Colonic mucosa (tissue), 4 donors: ENCODE data around the gene KIAA1549. TPM values are rescaled to one million over a fixed set of nuclear protein-coding genes. Genes with fewer than 3 reads are reported as not detected.
A peak's percentile ranks its signal among the peaks of the same experiment; 100 is the strongest.

Experiments used
- DNase-seq: peaks from one replicate; pipeline ENCODE4 v3.0.0-alpha.2; 2020
- H3K27ac ChIP-seq: fragments of 200-600 bp; one replicate; pipeline ENCODE4 v1.8.0; 2021
- H3K27me3 ChIP-seq: fragments of 200-600 bp; one replicate; pipeline ENCODE4 v1.8.0; 2021
- H3K36me3 ChIP-seq: fragments of 200-600 bp; one replicate; pipeline ENCODE4 v1.8.0; 2021
- H3K4me1 ChIP-seq: fragments of 200-600 bp; one replicate; pipeline ENCODE4 v1.8.0; 2021; ENCODE audit warnings: mild to moderate bottlenecking
- H3K4me3 ChIP-seq: fragments of 200-600 bp; one replicate; pipeline ENCODE4 v1.8.0; 2021
- H3K9ac ChIP-seq, 2 donors: one replicate each; pipeline ENCODE4 v1.7.0; 2013; ENCODE audit warnings: control low read depth in 2 of 2, low read depth in 2 of 2, low read length in 2 of 2
- H3K9me3 ChIP-seq: fragments of 200-600 bp; one replicate; pipeline ENCODE4 v1.8.0; 2021
- CTCF ChIP-seq: fragments of 200-600 bp; IDR thresholded peaks from one replicate; pipeline ENCODE4 v1.8.0; 2022; ENCODE audit warnings: antibody characterized with exemption, mild to moderate bottlenecking
- intact Hi-C: fragments of 100-400 bp; cut with DNase I; formaldehyde crosslinking; loops from one replicate; pipeline ENCODE4 v1.14.1; 2022
- total RNA-seq, 2 donors: library from RNA; stranded (reverse); fragmentation: NEBNext Ultra II Directional in 1 of 2; extraction: Animal tissue kit (Norgen Biotek cat#: 25700) in 1 of 2; gene quantifications; one replicate each; pipeline ENCODE4 v1.2.1, GENCODE V29; 2021
- donor health status: healthy.
- donor health status: DM: no; HTN: no; CAD: no.
- donor health status: DM: no; HTN: no; CAD: no.

Gene KIAA1549
- total RNA-seq, 2 donors from 2014 or later: 2.9 to 3.5 TPM

GRCh38 chr7:138992052-138992531, 10.9 kb upstream of the KIAA1549 start:
- Histone ChIP-seq H3K4me3 (no peak overlapping the region), H3K4me1 (no peaks in the 10 kb centered on the region), H3K9ac (no peak overlapping the region), H3K27ac (no peak overlapping the region), H3K9me3 (no peaks in the 10 kb centered on the region), H3K36me3 (no peaks in the 10 kb centered on the region), H3K27me3 (no peaks in the 10 kb centered on the region)
- no peak for DNase-seq
- TF ChIP-seq CTCF: no peak
- intact Hi-C loops: no loop called here

GRCh38 chr7:138987686-138988085, 6.5 kb upstream of the KIAA1549 start:
- DNase-seq: no peak

GRCh38 chr7:138982204-138982623, 1.0 kb upstream of the KIAA1549 start:
- H3K36me3 ChIP-seq: no peaks in the 10 kb centered on the region
- no peak overlapping the region for H3K27ac ChIP-seq
- H3K27me3 ChIP-seq: no peaks in the 10 kb centered on the region
- H3K4me1 ChIP-seq: no peaks in the 10 kb centered on the region
- TF ChIP-seq CTCF: no peak
- peak overlapping the region; percentile 46 to 66 for H3K9ac ChIP-seq
- H3K9me3 ChIP-seq: no peaks in the 10 kb centered on the region
- DNase-seq: no peak
- intact Hi-C loops: loop anchor here (5.0 kb wide), 1 partner anchor 95 kb away; no protein-coding TSS in a partner anchor
- peak overlapping the region; percentile 60 for H3K4me3 ChIP-seq

More at GRCh38 chr7:138987686-138988085, 6.5 kb upstream of the KIAA1549 start:
- intact Hi-C loops: no loop called here
- Histone ChIP-seq H3K4me3 (no peak overlapping the region), H3K27ac (no peak overlapping the region), H3K27me3 (no peaks in the 10 kb centered on the region), H3K36me3 (no peaks in the 10 kb centered on the region), H3K9ac (no peak overlapping the region), H3K4me1 (no peaks in the 10 kb centered on the region), H3K9me3 (no peaks in the 10 kb centered on the region)
- no peak for TF ChIP-seq CTCF

- no peaks in the 10 kb centered on the region for H3K36me3 ChIP-seq
- H3K9me3 ChIP-seq: no peaks in the 10 kb centered on the region
- H3K27ac ChIP-seq: no peak overlapping the region
- peak overlapping the region in 1 of 2 donors; percentile 66 for H3K9ac ChIP-seq
- intact Hi-C loops: loop anchor here (5.0 kb wide), 1 partner anchor 93 kb away; no protein-coding TSS in a partner anchor
- TF ChIP-seq CTCF: no peak
- H3K4me3 ChIP-seq: peak overlapping the region; percentile 49
- no peaks in the 10 kb centered on the region for H3K27me3 ChIP-seq
- no peaks in the 10 kb centered on the region for H3K4me1 ChIP-seq
- DNase-seq: no peak
Observed at GRCh38 chr7:138980563-138981291, 462 bp downstream of the KIAA1549 start.

GRCh38 chr7:138979988-138980562, 1.1 kb downstream of the KIAA1549 start:
- Histone ChIP-seq H3K27me3 (no peaks in the 10 kb centered on the region), H3K4me3 (peak overlapping the region; percentile 49), H3K36me3 (no peaks in the 10 kb centered on the region), H3K27ac (no peak overlapping the region), H3K4me1 (no peaks in the 10 kb centered on the region), H3K9me3 (no peaks in the 10 kb centered on the region), H3K9ac (peak overlapping the region in 1 of 2 donors; percentile 66)
- DNase-seq: no peak
- no peak for TF ChIP-seq CTCF
- intact Hi-C loops: loop anchor here (5.0 kb wide), 1 partner anchor 93 kb away; no protein-coding TSS in a partner anchor
